ENCODE results near the gene SAXO2.
"Not testable (repeated sequence)": the region's sequence is repeated elsewhere in the genome, so short reads cannot be mapped to it uniquely, and the experiment has no call there.

The SAXO2 gene

DNA sequence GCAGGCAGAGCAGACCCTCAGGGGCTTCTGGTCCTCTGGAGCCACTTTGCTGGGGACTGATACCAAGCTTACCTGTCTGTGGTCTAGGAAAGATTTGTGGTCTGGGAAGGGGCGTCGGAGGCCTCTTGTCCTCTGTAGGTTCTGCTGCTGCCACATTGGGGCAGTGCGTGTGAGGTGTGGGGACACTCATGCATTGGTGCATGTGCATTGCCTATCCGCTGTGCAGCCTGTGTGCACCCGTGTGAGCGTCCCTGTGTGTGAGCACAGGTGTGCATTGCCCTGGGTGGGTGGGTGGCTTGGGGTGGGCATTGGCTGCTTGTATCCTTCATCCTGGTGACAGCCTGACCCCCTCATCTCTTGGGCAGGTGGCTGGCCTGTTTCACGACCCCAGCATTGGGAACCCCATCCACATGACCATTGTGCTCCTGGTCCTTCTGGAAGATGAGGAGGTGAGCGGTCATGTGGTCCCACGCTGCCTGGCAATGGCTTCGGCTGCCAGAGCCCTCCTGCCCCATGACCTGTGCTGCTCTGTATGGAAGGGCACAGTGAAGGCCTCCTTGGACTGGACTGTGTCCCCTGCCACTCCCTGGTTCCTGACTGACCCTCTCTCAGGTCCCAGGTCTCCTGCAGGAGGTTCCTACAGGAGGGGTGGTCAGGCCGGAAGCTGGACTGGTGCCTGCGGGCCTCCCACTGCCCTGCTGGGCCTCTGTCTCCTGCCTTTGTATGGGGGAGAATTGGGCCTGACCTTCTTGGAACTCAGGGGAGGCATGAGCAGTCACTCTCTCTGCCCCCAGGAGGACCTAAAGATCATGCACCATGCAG is 41.5 kb downstream of the SAXO2 start:
- ChIA-PET POLR2A (no interaction called here), CTCF (no interaction called here)
- TF ChIP-seq, protein P1, sequence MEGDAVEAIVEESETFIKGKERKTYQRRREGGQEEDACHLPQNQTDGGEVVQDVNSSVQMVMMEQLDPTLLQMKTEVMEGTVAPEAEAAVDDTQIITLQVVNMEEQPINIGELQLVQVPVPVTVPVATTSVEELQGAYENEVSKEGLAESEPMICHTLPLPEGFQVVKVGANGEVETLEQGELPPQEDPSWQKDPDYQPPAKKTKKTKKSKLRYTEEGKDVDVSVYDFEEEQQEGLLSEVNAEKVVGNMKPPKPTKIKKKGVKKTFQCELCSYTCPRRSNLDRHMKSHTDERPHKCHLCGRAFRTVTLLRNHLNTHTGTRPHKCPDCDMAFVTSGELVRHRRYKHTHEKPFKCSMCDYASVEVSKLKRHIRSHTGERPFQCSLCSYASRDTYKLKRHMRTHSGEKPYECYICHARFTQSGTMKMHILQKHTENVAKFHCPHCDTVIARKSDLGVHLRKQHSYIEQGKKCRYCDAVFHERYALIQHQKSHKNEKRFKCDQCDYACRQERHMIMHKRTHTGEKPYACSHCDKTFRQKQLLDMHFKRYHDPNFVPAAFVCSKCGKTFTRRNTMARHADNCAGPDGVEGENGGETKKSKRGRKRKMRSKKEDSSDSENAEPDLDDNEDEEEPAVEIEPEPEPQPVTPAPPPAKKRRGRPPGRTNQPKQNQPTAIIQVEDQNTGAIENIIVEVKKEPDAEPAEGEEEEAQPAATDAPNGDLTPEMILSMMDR (IDR thresholded peaks at IDR 0.05; ENCODE audit: insufficient read depth, low read length, missing control alignments) = no peak
- DNase-seq (ENCODE audit: low read depth, low spot score) = no peak
- H3K4me3 ChIP-seq (ENCODE audit: low read depth, low read length) = no peak overlapping the region

DNA sequence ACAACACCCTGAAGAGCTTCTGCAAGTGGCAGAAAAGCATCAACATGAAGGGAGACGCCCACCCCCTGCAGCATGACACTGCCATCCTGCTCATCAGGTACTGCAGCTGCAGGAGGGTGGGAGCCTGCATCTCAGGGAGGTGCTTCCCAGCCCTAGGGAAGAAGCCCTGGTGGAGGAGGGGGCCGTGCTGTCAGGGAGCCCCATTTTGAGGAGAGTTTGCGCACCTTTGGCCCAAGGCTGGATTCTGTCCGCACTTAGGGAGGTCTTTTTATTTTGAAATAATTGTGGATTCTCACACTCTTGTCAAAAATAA is 42.1 kb downstream of the SAXO2 start:
- ChIA-PET CTCF (no interaction called here), POLR2A (no interaction called here)
- no peak overlapping the region for H3K4me3 ChIP-seq (ENCODE audit: low read depth, low read length)
- no peak for DNase-seq (ENCODE audit: low read depth, low spot score)
- TF ChIP-seq, protein P1 (IDR thresholded peaks at IDR 0.05; ENCODE audit: insufficient read depth, low read length, missing control alignments) = no peak

DNA sequence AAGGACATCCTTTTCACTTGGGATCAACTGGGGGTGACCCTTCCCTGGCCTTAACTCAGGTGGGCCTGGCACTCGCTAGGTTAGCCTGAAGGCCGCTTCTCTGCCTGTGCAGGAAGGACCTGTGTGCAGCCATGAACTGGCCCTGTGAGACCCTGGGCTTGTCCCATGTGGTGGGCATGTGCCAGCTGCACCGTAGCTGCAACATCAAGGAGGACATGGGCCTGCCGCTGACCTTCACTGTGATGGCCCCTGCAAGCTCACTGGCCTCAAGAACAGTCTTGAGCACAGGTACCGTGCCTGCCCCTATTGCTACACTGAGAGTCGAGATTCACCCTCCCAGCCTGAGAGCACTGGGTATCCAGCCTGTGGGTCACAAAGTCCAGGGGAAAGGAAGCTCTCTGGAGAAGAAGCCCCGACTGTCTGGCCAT is 43.0 kb downstream of the SAXO2 start:
- H3K4me3 ChIP-seq (ENCODE audit: low read depth, low read length) = no peak overlapping the region
- CTCF ChIA-PET = no interaction called here
- TF ChIP-seq, protein P1 (IDR thresholded peaks at IDR 0.05; ENCODE audit: insufficient read depth, low read length, missing control alignments) = no peak
- no peak for DNase-seq (ENCODE audit: low read depth, low spot score)
- POLR2A ChIA-PET = no interaction called here

DNA sequence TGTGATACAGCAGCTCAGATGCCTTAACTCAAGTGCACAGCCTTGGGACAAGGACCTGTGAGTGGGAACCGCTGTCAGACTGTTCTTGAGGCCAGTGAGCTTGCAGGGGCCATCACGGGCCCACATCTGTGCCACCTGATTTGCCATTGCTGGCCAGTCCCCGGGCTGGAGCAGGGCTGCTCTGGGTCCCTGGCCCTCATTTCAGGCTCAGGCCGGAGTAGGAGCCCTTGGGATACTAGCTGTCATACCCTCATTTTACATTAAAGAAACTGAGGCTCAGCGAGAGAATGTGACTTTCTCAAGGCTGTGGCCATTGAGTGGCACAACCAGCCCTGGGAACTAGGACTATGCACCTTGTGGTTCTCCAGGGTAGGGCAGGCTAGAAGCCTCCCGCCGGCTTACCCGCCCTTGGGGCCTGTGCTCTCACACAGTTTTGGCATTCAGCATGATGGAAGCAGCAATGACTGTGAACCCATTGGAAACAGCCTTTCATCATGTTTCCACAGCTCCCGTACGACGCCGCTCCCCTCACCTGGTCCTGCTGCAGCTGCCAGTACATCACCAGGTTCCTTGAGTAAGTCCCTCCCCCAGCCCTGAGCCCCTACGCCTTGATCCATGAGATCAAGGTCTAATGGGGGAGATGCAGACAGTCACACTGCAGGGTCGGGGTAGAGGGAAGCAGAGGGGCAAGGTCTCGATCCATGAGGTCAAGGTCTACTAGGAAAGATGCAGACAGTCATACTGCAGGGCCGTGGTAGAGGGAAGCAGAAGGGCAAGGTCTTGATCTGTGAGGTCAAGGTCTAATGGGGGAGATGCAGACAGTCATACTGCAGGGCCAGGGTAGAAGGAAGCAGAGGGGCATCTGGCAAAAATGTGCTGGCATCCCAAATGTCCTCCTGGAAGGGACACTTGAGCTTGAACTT is 44.4 kb downstream of the SAXO2 start:
- ChIA-PET POLR2A (no interaction called here), CTCF (interaction anchor here (1.3 kb wide), 1 partner anchor 27 kb away, joined by 4 read pairs; no protein-coding TSS in a partner anchor)
- no peak overlapping the region for H3K4me3 ChIP-seq (ENCODE audit: low read depth, low read length)
- TF ChIP-seq, protein P1 (IDR thresholded peaks at IDR 0.05; ENCODE audit: insufficient read depth, low read length, missing control alignments) = no peak
- no peak for DNase-seq (ENCODE audit: low read depth, low spot score)

DNA sequence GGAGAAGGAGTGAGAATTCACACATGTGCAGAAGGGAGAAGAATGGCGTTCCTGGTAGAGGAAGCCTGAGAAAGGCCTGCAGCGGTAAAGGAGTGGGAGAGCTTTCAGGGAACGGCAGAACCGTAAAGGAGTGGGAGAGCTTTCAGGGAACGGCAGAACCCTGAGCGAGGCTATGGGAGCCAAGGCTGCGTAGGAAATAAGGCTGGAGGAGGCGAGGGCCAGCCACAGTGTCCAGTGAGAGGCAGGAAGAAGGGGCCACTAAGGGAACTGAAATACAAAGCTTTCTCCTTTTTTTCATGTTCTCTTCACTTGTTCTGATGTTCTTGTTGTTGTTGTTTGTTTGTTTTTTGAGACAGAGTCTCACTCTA is 45.1 kb downstream of the SAXO2 start:
- TF ChIP-seq, protein P1 (IDR thresholded peaks at IDR 0.05; ENCODE audit: insufficient read depth, low read length, missing control alignments) = no peak
- no peak for DNase-seq (ENCODE audit: low read depth, low spot score)
- no peak overlapping the region for H3K4me3 ChIP-seq (ENCODE audit: low read depth, low read length)
- CTCF ChIA-PET = interaction anchor here (1.3 kb wide), 1 partner anchor 27 kb away, joined by 4 read pairs; no protein-coding TSS in a partner anchor
- POLR2A ChIA-PET = no interaction called here

DNA sequence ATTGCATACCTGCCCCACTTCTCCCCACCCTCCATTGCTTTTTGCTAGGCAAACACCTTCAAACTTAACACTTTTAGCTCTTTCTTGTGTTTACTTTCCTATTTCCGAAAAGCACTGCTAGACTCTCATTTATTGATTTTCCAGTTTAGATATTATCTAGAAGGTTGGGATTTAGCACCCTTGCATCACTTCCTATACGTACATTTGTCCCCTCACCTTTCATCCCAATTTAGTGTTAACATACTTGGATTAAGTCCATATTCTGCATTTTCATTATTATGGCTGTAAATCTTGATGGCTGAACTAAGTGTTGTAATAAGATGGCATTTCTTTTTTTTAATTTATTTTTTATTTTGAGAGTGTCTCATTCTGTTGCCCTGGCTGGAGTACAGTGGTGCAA is 47.2 kb downstream of the SAXO2 start:
- DNase-seq (ENCODE audit: low read depth, low spot score) = no peak
- TF ChIP-seq, protein P1 (IDR thresholded peaks at IDR 0.05; ENCODE audit: insufficient read depth, low read length, missing control alignments) = no peak
- no peak overlapping the region for H3K4me3 ChIP-seq (ENCODE audit: low read depth, low read length)
- CTCF ChIA-PET = no interaction called here
- POLR2A ChIA-PET = no interaction called here

DNA sequence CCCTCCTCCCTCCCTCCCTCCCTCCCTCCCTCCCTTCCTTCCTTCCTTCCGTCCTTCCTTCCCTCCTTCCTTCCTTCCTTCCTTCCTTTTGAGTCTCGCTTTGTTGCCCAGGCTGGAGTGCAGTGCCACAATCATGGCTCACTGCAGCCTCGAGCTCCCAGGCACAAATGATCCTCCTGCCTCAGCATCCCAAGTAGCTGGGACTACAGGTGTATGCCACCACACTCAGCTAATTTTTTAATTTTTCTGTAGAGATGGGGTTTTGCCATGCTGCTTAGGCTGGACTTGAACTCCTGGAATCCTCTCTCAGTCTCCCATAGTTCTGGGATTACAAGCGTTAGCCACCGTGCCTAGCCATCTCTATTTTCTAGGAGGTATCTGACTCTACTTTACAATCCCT is 48.7 kb downstream of the SAXO2 start:
- H3K4me3 ChIP-seq (ENCODE audit: low read depth, low read length); DNase-seq (ENCODE audit: low read depth, low spot score); CTCF ChIA-PET; POLR2A ChIA-PET: not testable (repeated sequence)
